Activated naive CD4-positive, alpha-beta T cell treated with anti-CD3 and anti-CD28 coated beads, Interleukin-2, amount 50 U/mL, for 24 hours (primary cell): ENCODE results near the gene BANP.
A peak's percentile ranks its signal among the peaks of the same experiment; 100 is the strongest.
"Not testable (repeated sequence)": the region's sequence is repeated elsewhere in the genome, so short reads cannot be mapped to it uniquely, and the experiment has no call there.

Experiments used
- H3K27ac Mint-ChIP-seq: one replicate; pipeline ENCODE4 v1.8.0; 2021; ENCODE audit warnings: mild to moderate bottlenecking, mixed read lengths
- H3K27me3 Mint-ChIP-seq: one replicate; pipeline ENCODE4 v1.8.0; 2021; ENCODE audit warnings: mixed read lengths
- H3K36me3 Mint-ChIP-seq: one replicate; pipeline ENCODE4 v1.8.0; 2021; ENCODE audit warnings: mixed read lengths
- H3K4me1 Mint-ChIP-seq: one replicate; pipeline ENCODE4 v1.8.0; 2021; ENCODE audit warnings: mixed read lengths
- H3K4me3 Mint-ChIP-seq: one replicate; pipeline ENCODE4 v1.8.0; 2021; ENCODE audit warnings: mild to moderate bottlenecking, mixed read lengths
- H3K9me3 Mint-ChIP-seq: one replicate; pipeline ENCODE4 v1.8.0; 2021; ENCODE audit warnings: mixed read lengths

The BANP gene

GRCh38 chr16:88030498-88030897 lies 79.3 kb downstream of the BANP start:
- no peak overlapping the region for H3K4me3 Mint-ChIP-seq
- peaks cover 7% of the 10 kb centered on the region for H3K36me3 Mint-ChIP-seq

GRCh38 chr16:88030961-88031360 lies 79.7 kb downstream of the BANP start:
- not testable (repeated sequence) for H3K36me3 Mint-ChIP-seq, H3K27me3 Mint-ChIP-seq, H3K9me3 Mint-ChIP-seq, H3K4me3 Mint-ChIP-seq, H3K4me1 Mint-ChIP-seq
- H3K27ac Mint-ChIP-seq, result peak overlapping the region; percentile 23

More at GRCh38 chr16:88030498-88030897, 79.3 kb downstream of the BANP start:
- no peak overlapping the region for H3K27ac Mint-ChIP-seq
- no peaks in the 10 kb centered on the region for H3K27me3 Mint-ChIP-seq
- no peaks in the 10 kb centered on the region for H3K9me3 Mint-ChIP-seq
- H3K4me1 Mint-ChIP-seq, result peaks cover 10% of the 10 kb centered on the region

- H3K36me3 Mint-ChIP-seq, H3K9me3 Mint-ChIP-seq, H3K27ac Mint-ChIP-seq, H3K4me3 Mint-ChIP-seq, H3K27me3 Mint-ChIP-seq, H3K4me1 Mint-ChIP-seq: not testable (repeated sequence)
Measured at GRCh38 chr16:88033003-88033740, 81.9 kb downstream of the BANP start.

DNA sequence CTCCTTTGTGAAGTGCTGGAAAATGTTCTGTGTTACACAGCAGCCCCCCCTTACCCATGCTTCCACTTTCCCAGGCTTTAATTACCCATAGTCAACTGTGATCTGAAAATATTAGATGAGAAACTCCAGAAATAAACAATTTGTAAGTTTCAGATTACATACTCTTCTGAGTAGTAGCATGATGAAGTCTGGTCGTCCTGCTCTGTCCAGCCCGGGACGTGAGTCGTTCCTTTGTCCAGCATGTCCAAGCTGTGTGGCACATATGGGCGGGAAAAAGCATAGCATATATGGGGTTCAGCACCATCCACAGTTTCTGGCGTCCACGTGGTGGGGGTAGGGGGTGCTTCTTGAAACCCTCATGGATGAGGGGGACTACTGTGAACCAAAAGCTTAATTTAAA lies 83.5 kb downstream of the BANP start:
- Mint-ChIP-seq H3K27me3 (no peaks in the 10 kb centered on the region), H3K9me3 (no peaks in the 10 kb centered on the region), H3K36me3 (peaks cover 7% of the 10 kb centered on the region), H3K27ac (no peak overlapping the region), H3K4me3 (no peak overlapping the region), H3K4me1 (no peaks in the 10 kb centered on the region)

DNA sequence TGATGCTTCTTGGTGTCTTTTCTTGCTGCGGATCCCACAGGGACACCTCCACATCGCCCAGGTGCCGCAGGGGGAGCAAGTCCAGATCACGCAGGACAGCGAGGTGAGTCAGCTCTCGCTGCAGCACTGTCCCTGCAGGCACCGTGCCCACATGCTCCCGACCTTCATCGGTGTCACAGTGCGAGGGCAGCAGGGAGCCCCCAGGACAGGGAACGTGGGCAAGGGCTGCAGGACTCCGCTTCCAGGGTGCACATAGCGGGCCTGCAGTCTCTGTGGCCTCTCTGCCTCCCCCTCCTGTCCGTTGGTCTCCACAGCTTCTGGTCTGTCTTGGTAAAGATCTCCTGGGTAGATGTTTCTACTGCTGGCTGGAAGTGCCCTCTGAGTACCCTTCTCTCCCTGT lies 84.1 kb downstream of the BANP start:
- Mint-ChIP-seq H3K27me3 (no peaks in the 10 kb centered on the region), H3K36me3 (peaks cover 7% of the 10 kb centered on the region), H3K4me3 (no peak overlapping the region), H3K27ac (no peak overlapping the region), H3K4me1 (no peaks in the 10 kb centered on the region), H3K9me3 (no peaks in the 10 kb centered on the region)

- not testable (repeated sequence) for H3K9me3 Mint-ChIP-seq, H3K27me3 Mint-ChIP-seq, H3K27ac Mint-ChIP-seq, H3K4me1 Mint-ChIP-seq, H3K36me3 Mint-ChIP-seq, H3K4me3 Mint-ChIP-seq
Measured at GRCh38 chr16:88035884-88036639, 84.8 kb downstream of the BANP start.

- H3K4me3 Mint-ChIP-seq, H3K27ac Mint-ChIP-seq: not testable (repeated sequence)
Measured at GRCh38 chr16:88036640-88036996, 85.4 kb downstream of the BANP start.

DNA sequence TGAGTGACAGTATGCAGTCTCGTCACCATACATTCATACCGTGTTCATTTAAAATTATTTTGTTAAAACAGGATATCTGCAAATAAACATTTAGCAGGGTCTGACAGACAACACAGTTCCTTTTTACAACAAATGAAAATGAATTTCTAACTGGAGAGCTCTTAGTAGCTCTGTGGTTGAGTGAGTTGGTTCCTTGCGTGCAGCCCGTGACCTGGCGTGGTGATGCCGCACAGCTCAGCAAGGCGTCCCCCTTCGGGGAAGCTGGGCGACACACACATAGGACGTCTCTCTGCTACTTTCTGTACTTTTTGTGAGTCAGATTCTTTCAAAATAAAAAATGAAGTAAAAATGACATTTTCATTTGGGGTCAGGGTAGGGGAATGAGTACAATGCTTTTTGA lies 86.1 kb downstream of the BANP start:
- not testable (repeated sequence) for H3K4me3 Mint-ChIP-seq, H3K27me3 Mint-ChIP-seq, H3K27ac Mint-ChIP-seq, H3K4me1 Mint-ChIP-seq, H3K9me3 Mint-ChIP-seq, H3K36me3 Mint-ChIP-seq

More at GRCh38 chr16:88036640-88036996, 85.4 kb downstream of the BANP start:
- H3K9me3 Mint-ChIP-seq, H3K27me3 Mint-ChIP-seq, H3K4me1 Mint-ChIP-seq, H3K36me3 Mint-ChIP-seq: not testable (repeated sequence)

GRCh38 chr16:88037876-88038525 lies 86.8 kb downstream of the BANP start:
- H3K27ac Mint-ChIP-seq, H3K9me3 Mint-ChIP-seq, H3K4me3 Mint-ChIP-seq, H3K27me3 Mint-ChIP-seq, H3K4me1 Mint-ChIP-seq, H3K36me3 Mint-ChIP-seq: not testable (repeated sequence)

GRCh38 chr16:88038526-88038908 lies 87.3 kb downstream of the BANP start:
- not testable (repeated sequence) for H3K4me3 Mint-ChIP-seq, H3K9me3 Mint-ChIP-seq, H3K27me3 Mint-ChIP-seq, H3K4me1 Mint-ChIP-seq, H3K36me3 Mint-ChIP-seq
- peak overlapping the region; percentile 59 for H3K27ac Mint-ChIP-seq

- Mint-ChIP-seq H3K27ac (no peak overlapping the region), H3K9me3 (no peaks in the 10 kb centered on the region), H3K4me3 (no peak overlapping the region), H3K36me3 (peaks cover 7% of the 10 kb centered on the region), H3K4me1 (no peaks in the 10 kb centered on the region), H3K27me3 (no peaks in the 10 kb centered on the region)
Measured at GRCh38 chr16:88039591-88039990, 88.4 kb downstream of the BANP start.

DNA sequence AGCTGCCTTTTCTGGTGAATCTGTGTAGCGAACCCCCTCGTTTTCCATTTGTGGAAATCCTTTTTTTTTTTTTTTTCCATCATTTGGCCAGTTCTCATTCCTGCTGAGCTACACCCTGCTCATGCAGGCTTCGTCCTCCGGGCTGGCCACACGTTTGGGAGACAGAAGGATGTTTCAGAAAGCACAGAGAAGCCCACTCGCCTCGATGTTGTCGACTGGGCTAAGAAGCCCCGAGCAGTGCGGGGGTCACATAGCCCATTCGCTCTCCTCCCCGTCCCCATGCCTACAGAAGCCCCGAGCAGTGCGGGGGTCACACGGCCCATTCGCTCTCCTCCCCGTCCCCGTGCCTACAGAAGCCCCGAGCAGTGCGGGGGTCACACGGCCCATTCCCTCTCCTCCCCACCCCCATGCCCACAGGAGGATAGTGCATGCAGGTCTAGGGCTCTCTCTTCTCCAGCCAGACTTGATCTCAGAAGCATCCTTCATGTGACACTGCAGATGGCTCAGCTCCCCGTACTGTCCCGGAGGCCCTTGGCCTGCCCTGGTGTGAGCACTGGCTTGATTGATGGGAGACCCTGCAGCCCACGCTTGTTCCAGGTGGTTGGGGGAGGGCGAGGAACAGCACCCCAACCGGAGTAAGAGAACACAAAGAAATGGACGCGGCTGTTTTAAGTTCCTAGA lies 89.1 kb downstream of the BANP start:
- H3K27ac Mint-ChIP-seq, H3K27me3 Mint-ChIP-seq, H3K9me3 Mint-ChIP-seq, H3K4me1 Mint-ChIP-seq, H3K36me3 Mint-ChIP-seq, H3K4me3 Mint-ChIP-seq: not testable (repeated sequence)

DNA sequence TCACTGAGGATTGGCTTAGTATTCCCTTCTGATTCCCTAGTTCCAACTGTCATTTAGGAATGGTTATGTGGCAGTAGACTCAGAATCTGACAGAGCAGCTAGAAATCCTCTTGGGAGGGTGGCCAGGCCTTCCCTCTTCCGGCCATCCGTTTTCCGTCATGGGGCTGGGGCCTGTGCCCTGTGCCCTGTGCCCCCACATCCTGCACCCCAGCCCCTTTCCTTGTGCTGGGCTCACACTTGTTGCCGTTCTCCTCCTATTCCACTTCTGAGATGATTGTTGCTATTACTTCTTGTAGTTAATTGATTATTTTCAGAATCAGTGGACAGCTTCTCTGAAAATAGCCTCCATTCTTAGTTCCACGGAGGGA lies 89.6 kb downstream of the BANP start:
- not testable (repeated sequence) for H3K36me3 Mint-ChIP-seq, H3K4me3 Mint-ChIP-seq, H3K4me1 Mint-ChIP-seq, H3K9me3 Mint-ChIP-seq, H3K27me3 Mint-ChIP-seq
- peak overlapping the region; percentile 30 for H3K27ac Mint-ChIP-seq

DNA sequence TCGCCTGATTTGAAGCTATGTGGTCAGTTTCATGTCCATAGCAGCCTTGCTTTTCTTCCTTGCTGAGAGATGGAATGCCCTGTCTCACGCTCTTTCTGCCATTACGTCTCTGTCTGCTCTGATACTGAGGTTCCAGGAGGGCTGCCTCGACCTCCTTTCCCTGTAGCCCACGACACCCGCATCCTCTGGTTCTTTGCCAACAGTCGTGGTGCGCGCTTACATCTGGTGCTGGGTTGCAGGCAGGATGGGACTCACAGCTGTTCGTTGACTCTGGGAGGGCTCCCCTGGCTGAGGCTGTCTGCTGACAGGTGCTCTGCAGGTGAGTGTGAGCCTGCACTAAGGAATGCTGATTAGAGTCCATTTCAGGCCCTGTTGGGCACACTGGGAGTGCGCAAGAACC lies 90.3 kb downstream of the BANP start:
- not testable (repeated sequence) for H3K27ac Mint-ChIP-seq, H3K27me3 Mint-ChIP-seq, H3K4me3 Mint-ChIP-seq, H3K36me3 Mint-ChIP-seq, H3K9me3 Mint-ChIP-seq, H3K4me1 Mint-ChIP-seq

DNA sequence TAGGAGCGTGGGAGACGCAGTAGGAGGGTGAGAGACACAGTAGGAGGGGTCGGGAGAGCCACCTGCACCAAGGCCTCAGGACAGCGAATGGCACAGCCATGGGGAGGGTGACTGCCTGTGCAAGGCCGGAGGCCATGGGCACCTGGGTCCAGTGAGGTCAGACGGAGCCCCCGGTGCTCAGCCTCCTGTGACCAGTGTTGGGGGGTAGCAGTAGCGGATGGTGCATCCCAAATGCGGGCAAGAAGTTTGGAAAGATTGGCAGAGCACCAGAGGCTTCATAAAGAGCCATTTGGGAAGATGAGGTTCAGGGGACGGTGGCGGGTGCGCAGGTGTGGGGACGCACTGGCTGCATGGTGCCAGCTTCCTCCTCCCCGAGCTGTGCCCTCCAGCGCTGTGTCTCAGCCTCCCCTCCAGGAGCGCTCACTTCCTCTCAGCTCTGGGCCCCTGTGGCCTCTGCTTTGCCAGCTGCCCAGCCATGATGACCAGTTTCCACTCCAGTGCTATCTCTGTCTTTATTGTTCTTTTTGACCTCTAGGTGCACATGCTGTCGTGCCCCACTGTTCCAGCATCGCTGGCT lies 90.8 kb downstream of the BANP start:
- H3K4me3 Mint-ChIP-seq, H3K4me1 Mint-ChIP-seq, H3K9me3 Mint-ChIP-seq, H3K36me3 Mint-ChIP-seq, H3K27ac Mint-ChIP-seq, H3K27me3 Mint-ChIP-seq: not testable (repeated sequence)
